Hindlimb muscle (tissue), 1 donor: ENCODE measurements around the gene CEBPG. TPM values are rescaled to one million over a fixed set of nuclear protein-coding genes. Genes with fewer than 3 reads are reported as not detected.

ENCODE experiments used
- DNase-seq: peaks from one replicate; pipeline ENCODE4 v3.0.0-alpha.2; 2013
- polyA plus RNA-seq: library from polyadenylated mRNA; unstranded; fragments of 120-200 nt; gene quantifications from one replicate; pipeline ENCODE4 v1.2.1, GENCODE V29; 2013; ENCODE audit not compliant: insufficient read length

CEBPG gene
- polyA plus RNA-seq, 1 donor, result 16.9 TPM

- DNase-seq, result no peak
Observed at GRCh38 chr19:33382982-33383381, 9.5 kb downstream of the CEBPG start.

- DNase-seq, result no peak
Observed at GRCh38 chr19:33383720-33384292, 10.3 kb downstream of the CEBPG start.

GRCh38 chr19:33384983-33385382 lies 11.5 kb downstream of the CEBPG start:
- DNase-seq, result no peak

GRCh38 chr19:33385956-33386355 lies 12.4 kb downstream of the CEBPG start:
- DNase-seq, result no peak

- DNase-seq, result no peak
Observed at GRCh38 chr19:33386361-33386858, 12.9 kb downstream of the CEBPG start.

GRCh38 chr19:33387351-33388230 lies 14.1 kb downstream of the CEBPG start:
- DNase-seq, result no peak

GRCh38 chr19:33388231-33388724 lies 14.8 kb downstream of the CEBPG start:
- DNase-seq, result no peak

- no peak for DNase-seq
Observed at GRCh38 chr19:33388725-33389420, 15.4 kb downstream of the CEBPG start.

- no peak for DNase-seq
Observed at GRCh38 chr19:33389421-33390100, 16.1 kb downstream of the CEBPG start.

GRCh38 chr19:33390101-33390907 lies 16.8 kb downstream of the CEBPG start:
- peak; percentile 85 for DNase-seq

- no peak for DNase-seq
Observed at GRCh38 chr19:33390908-33391630, 17.6 kb downstream of the CEBPG start.

- DNase-seq, result no peak
Observed at GRCh38 chr19:33391631-33392249, 18.2 kb downstream of the CEBPG start.

GRCh38 chr19:33392341-33393285 lies 19.1 kb downstream of the CEBPG start:
- DNase-seq, result no peak

GRCh38 chr19:33393286-33394005 lies 19.9 kb downstream of the CEBPG start:
- DNase-seq, result no peak

GRCh38 chr19:33394006-33394722 lies 20.7 kb downstream of the CEBPG start:
- DNase-seq, result no peak

GRCh38 chr19:33394723-33395560 lies 21.4 kb downstream of the CEBPG start:
- no peak for DNase-seq
